Stimulated activated CD8-positive, alpha-beta memory T cell treated with anti-CD3 and anti-CD28 coated beads, Interleukin-4, amount 100 ng/mL, for 1 hour (primary cell): ENCODE measurements around the gene CACNA2D3.

Source experiments
- DNase-seq, 2 donors: peaks; one replicate each; pipeline ENCODE4 v3.0.0-alpha.2; 2020; ENCODE audit warnings: low read depth in 2 of 2, low spot score in 1 of 2

Gene CACNA2D3

DNA sequence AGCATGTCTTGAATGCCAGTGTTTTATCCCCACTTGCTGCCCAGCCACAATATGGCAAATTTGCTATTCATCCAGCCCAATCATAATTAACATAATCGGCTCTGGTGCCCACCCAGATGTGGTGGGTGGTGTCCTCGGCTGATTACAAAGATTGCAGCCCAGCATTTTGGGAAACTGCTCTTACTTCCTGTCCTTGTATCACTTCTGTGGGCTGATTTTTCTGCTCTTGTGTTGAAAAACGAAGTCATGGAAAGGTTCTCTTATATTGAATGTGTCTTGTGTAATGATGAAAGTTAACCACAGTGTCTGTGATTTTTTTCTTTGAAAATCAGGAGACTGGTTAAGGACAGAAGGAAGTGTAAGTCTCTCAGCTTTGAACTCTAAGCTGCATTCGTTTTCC, 141.7 kb downstream of the CACNA2D3 start:
- DNase-seq: no peak

DNA sequence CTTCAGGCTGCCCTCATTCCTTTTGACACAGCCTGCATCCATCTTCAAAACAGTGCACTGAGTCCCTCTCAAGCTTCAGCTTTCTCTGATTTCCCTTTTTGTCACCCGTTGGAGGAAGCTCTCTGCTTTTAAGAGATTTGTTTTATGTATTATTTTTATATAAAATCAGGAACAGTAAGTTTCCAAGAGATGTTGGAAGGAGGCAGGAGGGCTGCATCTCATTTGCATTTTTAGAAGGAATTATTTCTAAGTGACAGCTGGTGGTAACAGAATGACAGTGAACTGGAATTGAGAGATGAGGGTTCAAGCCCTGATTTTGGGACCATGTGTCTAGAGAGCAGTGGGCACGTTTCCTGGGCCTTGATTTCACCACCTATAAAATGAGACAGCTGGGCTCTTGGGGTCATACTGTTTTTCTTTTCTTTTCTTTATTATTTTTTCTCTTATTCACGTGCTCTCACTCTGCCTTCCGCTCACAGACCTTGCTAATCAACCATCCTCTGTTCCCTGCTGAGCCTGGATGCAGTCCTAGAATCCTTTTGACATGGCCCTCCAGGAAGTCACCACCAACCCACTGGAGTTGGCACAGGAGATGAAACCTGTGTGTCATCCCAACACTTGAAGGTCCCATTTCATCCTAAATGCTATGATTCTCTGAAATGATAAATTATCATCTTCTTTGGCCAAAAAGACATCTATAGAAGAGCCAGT, 148.6 kb downstream of the CACNA2D3 start:
- no peak for DNase-seq

DNA sequence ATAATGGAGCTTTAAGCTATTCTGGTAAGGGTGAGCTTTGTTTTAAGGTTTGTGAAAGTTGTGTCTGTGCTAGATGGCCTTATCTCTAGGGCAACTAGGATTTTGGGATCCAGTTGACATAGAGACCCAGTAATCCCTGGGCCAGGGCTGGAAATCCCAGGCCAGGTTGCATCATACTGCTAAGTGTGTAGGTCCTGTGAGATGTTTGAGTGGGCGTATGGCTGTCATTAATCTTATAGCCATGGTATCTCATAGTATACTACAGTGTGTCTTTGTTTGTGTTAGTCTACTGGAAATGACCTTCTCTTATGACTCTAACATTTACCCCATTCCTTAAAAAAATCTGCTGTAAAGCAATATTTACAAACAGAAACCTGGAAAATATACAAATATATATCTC, 151.4 kb downstream of the CACNA2D3 start:
- no peak for DNase-seq

DNA sequence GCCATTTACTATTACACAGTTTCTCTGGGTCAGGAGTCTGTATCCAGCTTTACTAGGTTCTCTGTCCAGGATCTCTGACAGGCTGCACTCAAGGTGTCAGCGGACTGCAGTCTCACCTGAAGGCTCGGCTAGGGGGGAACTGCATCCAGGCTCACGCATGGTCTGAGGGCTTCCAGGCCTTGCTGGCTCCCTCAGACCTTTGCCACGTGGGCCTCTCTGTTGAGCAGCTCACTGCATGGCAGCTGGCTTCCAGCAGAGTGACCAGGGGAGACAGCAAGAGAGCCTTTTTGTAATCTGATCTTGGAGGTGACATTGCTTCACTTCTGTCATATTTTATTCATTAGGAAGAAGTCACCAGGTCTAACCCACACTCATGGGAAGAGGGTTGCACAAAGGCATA, 152.3 kb downstream of the CACNA2D3 start:
- DNase-seq: no peak

DNA sequence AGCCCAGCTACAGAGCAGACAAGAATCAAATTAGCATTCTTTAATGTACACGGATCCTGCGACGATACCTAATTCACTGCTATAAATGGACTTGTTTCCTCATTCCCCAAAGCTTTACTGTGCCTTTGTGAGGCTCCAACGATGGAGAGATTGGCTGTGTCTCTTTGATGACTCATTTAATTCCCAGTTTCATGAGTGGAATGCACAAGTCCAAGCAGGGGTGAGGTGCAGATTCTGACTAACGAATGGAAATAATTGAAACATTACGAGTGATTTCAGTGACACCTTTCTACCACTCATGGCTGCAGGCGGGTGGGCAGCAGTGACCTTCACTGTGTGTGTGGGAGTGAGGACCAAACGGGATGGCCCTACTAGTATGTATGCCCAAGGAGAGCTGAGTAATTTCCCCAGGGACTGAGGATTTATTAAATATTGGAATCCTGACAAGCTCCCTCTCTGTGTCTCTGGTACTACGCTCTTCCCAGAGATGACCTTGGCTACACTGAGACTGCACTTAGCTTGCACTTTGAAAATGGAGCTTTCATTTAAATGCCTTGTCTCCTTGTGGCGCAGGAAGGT, 156.7 kb downstream of the CACNA2D3 start:
- DNase-seq: no peak

DNA sequence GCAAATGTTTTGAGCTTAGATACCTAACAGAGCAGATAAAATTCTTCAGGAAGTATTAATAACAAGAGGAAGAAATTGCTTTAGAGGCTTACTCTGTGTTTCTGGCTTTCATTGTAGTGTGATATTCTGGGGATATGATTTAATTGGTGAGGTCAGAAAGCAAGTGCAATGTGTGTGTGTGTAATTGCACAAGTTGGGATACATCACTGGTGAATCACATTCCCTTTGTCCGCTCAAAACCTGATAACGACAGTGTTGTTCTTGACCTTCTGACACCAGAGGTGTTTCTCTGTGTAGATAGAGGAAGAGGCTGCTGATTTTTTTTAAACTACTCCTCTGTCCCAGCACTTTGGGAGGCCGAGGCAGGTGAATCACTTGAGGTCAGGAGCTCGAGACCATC, 161.1 kb downstream of the CACNA2D3 start:
- DNase-seq: no peak

DNA sequence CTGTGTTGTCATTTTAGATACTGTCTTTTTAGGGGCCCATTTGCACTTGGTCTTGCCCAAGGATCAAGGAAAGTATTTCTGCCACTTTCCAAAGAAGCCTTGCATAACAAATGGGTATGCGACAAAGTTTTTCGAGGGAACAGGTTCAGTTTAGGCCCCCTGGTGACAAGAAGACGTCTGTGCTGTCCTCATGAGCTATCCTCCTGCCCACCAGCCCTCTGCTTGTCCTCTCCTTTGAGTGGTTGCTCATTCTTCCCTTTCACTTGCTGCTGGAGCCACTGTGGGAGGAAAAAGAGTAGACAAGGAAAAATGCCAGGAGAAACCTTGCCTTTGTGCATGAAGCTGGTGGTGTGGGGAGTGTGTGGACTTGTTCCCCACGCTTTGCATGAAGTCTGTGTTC, 171.9 kb downstream of the CACNA2D3 start:
- no peak for DNase-seq

DNA sequence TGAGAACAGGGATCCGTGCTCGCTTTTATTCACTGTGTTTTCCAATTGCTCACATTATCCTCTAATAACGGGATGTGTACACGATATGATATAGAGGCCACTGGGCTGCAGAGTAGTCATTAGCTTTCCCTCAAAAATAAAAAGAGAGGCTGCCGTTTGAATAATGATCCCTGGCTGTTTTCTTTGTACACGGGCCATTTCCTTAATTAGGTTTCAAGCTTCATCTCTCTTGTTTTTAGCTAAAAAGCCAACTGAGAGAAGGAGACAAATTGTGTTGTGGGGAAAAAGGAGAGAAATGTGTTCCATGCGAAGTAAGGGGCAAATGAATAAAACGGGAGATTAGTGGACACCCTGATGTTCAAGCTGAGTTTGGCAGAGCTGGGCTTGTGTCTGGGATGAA, 174.2 kb downstream of the CACNA2D3 start:
- no peak for DNase-seq

DNA sequence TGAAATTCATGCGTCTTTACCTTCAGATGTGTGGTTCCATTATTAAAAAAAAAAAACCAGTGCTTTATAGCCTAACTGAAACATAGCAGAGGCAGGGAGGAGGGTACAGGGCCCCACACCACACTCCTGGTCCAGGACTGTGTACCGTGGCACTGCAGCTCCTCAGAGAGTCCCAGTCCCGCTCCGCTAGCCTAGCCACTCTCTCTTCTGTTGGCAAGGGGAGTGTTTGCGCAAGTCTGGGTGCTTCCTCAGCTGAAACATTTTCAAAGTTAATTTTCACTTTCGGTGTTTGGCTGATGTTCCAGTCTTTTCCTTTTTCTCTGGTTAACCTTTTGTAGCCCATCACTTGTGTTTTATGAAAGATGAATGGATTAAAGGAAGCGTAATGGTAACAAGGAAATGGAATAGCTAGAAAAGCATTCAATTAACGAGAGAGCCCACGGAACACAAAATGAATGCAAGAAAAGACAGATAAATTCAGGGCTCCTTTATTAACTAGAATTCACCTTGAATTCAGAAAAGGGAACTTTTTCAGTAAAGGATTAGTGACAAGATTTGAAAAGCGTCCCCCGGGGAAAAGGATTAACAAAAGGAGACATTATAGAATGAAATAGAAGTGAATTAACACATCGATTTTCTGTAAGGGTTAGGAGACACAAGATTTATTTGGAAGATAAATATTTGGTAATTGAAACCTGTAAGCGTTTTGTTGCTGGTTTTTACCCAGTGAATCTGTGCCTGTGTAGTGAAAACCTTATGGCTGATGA, 177.0 kb downstream of the CACNA2D3 start:
- no peak for DNase-seq

DNA sequence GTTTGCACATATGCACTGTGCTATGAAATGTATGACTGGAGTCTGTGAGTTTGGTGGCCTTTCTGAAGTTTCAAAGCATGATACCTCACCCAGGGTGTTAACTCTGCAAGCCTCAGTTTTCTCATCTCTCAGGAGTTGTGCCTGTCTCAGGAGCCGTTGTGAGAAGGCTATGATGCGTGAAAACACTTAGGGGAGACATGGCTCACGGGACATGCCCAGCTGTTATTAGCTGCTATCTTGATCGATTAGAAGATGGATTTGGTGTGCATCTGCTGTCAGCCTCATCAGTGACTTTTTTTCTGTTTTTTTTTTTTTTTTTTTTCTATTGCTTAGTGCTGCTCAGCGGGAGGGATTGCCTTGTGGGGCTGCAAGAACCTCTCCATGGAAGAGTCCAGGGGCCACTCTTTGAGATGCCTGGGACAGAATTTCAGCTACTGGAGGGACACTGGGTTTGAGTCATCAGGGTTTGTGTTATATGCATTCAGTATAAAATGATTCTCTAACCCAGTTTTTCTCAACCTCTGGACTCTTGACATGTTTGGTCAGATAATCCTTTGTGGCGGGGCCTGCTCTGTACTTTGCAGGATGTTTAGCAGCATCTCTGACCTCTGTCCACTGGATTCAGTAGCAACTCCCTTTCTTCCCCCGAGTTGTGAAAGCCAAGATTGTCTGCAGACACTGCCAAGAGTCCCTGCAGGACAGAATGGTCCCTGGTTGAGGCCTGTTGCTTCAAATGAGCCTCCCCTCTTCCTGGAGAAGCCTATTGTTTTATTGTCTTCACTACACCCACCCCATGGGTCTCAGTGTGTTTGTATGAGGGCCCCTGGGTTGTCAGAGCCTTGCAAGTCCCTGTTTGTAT, 181.4 kb downstream of the CACNA2D3 start:
- DNase-seq: no peak

DNA sequence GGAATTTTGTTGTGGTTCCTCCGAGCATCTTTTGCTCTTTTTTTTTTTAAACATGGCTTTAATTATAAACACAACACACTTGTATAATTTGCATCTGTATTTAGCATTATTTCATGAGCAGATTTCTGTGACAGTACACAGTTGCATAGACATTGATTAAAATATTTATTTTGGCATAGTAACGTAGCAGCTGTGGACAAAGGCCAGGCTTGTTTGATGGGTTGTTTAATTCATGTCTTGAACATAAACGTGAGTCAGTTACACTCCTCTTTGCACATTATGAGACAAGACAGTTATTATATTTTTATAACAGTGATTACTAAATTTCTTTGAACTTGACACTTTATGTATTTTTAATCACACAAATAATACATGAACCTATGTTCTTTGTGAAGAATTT, 182.5 kb downstream of the CACNA2D3 start:
- DNase-seq: no peak

DNA sequence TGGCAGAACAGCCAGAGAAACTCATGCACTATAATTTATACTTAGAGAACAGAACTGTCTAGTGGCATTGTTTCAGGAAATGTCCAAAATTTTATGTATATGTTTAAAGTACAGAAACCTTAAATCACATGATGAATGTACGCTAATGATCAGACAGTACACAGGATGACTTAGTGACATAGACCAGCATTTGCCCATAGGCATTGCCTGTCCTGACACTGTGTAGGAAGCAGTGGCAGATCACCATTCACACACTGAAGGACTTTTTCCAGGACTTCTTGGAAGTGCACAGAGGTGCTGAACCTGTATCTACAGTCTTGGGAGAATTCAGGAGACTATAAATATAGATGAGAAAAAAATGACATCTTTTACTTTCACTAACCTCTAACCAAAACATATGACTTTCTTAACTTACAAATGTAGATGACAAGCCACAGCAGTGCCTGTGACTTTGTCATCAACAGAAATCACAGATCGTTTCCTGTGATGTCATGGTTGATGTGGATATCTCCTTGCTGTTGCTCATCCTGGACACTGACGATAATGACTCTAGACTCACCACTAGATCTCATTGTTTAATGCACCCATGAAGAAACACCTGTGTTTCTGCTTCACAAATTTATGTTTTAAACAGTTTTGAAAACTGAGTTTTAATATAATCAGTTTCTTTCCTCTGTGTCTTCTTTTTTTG, 183.2 kb downstream of the CACNA2D3 start:
- no peak for DNase-seq

DNA sequence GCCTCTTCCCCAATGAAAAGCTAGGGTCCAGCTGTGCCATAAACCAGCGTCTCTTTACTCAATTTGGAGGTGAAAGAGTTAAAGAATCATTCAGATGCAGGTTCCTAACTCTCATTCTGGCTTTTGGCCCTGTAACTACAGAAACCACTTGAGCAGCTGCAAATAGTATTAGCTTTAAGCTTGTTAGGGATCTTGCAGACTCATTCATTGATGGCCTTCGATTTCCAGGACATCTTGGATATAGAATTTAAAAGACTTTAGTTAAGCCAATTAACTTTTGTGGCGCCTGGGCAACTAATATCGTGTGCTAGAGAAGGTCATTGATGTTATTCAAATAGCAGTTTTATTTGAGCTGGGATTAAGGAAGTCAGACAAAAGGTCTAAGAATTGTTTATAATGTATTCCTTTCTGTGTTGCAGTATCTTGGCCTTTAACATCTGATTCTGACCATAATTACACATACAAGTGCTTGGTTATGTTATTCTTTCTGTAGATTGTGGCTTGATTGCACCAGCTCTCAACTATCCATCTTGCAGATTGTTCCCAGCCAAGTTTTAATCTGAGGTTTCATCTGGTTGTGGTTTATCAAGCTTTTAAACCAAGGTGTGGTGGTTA, 185.3 kb downstream of the CACNA2D3 start:
- no peak for DNase-seq

DNA sequence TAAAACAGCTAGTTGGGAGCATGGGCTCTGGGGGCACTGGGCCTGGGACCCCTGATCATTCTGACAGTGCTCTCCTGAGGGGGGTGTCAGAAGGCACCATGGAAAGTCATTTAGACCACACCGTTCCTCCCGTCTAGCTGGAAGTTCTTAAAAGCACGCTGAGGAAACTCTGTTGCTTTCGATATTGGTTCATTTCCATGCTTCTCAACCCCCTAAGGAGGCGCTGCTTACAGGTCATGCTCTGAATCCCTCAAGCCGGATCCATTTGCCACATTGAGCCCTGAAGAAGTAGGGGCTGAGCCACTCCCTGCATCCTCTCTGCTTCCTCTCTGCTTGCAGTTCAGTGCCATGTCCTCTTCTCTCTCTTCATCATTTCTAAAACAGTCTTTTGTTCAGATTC, 187.2 kb downstream of the CACNA2D3 start:
- DNase-seq: no peak

DNA sequence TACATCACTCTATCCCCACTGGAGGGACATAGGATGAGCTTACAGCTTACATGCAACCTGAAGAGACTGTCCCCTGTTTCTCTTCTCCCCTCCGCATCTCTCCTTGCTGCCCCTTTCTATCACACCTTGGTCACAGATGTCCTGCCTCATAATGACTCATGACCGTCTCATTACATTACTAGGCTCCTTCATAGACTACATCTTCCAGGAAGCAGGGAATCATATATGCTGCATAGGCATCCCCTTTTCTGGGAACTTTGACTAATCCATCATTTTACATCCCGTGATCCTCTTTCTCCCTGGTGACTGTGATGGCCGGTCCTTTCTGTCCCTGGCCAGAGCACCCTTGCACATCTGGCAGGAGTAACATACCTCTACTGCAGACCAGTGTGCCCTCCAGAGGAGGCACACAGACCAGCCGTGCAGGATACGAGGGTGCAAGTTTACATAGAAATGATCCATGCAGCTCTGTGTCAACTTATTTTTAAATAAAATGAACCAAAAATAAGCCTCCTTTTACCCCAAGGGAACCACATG, 188.9 kb downstream of the CACNA2D3 start:
- DNase-seq: no peak

DNA sequence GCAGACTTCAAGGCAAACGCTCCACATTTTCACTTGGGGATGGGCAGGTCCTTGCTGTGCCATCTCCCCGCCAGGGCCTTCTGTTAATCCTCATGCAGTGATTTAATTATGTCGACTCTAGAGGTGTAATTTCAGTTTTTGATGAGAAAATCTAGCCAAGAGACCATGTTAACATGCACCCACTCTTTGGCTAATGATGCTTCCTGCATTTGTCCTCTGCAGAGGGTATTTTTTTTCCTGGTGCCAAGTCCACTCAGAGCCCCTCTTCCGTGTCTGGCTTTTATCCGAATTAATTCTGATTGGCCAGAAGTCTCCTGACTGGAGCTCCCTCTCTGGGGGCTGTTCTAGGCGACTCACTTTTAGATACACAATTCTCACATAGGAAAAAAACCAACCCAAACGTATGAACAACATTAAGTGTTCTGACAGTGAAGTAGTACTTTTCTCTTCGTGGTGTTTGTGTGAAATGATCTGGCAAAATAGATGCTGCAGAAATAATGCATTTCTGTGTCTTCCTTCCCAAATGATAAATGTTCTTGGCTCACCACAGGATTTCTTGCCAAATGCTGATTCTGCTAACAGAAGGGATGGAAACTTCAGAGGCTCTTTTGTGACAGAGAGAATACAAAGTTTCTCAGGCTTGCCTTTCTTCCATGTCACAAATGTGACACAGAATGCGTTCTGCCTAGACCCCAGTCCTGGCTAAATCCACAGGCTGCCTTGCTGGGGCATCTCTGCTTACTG, 190.0 kb downstream of the CACNA2D3 start:
- no peak for DNase-seq

DNA sequence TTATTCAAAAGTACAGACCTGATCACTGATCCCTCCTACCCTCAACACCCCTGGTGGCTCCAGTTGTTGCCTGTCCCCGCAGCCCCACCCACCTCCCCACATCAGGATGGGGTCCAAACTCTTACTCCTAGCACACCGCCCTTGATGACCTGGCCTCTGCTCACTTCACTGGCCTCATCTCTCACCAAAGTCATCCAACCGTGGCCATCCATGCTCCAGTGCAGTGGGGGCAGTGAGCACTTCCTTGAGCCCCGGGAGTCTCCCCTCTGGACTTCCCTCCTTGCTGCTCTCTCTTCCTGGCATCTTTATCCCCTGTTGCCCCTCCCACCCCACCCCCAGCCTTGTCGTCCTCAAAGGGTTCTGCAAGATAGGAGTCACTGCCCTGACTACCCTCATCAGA, 191.1 kb downstream of the CACNA2D3 start:
- no peak for DNase-seq

DNA sequence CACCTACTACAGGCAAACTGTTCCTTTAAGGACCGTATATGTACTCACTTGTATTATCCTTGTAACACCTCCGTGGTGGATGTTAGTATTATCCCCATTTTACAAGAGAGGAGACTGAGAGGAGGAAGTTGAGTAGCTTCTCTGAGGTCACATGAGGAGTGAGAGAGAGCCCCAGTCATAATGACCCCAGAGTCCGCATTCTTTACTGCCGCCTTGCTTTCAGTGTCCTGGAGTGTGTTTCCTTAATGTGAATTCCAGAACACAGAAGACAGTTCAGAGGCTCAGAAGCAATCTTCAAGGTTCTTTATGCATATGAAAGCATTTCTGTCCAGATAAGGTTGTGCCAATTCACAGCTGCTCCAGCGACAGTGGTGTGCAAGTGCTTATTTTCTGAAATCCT, 199.2 kb downstream of the CACNA2D3 start:
- DNase-seq: no peak

DNA sequence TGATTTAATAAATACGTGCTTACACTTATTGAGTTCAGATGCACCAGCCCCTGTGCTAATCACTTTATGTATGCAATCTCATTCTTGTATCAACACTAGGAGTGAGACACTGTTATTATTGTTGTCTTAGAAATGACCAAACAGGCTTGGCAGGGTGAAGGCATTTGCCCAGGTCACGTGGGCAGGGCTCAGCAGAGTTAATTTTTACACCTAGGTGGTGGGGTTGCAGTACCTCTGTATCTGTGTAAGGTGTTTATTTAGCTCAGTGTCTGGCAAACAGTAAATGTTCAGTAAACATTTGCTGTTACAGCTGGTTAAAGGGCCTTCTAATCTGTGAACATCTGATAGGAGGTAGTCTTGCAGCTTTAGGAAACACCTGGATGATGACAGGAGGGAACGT, 200.0 kb downstream of the CACNA2D3 start:
- no peak for DNase-seq

DNA sequence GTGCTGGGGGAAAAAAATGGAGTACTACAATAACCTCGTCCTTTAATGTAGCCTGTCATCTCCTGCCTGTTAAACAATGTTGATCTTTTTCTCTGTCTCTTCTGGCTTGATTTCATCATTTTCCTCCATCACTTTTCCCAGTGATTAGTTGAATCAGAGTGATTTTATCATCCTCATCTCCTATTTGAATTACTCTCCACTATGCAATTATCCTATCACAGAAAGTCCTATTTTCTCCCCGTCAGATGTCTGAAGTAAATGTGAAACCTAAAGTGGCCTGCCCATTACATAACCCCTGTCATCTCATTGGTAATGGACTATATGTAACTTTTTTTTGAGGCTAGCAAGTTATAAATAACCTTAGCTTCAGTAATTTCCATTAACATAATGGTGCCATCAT, 201.8 kb downstream of the CACNA2D3 start:
- no peak for DNase-seq
